ENCODE data around the gene IGLL5.

The IGLL5 gene

DNA sequence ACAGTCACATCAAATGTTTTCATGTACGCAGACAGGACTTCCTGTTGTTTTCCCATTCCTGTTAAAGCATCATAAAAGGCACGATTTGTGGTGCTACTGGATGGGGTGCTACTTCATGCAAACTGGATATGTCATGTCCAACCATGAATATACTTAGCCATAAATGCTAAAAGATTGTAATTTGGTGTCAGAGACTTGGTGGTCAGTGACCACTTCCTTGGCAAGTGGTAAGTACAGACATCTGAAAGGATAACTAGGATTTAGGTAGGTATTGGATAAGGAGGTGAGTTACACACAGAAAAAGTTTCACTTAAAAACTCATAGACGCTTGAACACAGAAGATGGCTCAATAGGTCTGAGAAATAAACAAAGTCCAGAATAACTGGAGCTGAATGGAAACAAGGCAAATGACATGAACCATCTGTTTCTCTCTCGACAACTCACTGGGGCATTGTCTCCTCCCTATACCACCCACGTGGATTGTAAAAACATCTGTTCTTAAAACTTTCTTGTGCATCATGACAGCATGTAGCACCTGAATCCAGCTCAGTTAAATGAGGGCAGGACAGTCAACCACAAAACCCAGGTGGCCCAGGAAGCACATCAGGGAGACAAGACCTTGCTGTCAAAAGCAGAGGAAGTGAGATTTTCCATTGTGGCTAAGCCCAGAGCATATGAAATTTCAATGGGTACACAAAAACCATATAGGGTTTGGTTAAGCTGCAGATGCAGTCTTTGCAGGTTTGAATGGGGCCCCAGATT is 22.1 kb upstream of the IGLL5 start:
- DNase-seq, result no peak

DNA sequence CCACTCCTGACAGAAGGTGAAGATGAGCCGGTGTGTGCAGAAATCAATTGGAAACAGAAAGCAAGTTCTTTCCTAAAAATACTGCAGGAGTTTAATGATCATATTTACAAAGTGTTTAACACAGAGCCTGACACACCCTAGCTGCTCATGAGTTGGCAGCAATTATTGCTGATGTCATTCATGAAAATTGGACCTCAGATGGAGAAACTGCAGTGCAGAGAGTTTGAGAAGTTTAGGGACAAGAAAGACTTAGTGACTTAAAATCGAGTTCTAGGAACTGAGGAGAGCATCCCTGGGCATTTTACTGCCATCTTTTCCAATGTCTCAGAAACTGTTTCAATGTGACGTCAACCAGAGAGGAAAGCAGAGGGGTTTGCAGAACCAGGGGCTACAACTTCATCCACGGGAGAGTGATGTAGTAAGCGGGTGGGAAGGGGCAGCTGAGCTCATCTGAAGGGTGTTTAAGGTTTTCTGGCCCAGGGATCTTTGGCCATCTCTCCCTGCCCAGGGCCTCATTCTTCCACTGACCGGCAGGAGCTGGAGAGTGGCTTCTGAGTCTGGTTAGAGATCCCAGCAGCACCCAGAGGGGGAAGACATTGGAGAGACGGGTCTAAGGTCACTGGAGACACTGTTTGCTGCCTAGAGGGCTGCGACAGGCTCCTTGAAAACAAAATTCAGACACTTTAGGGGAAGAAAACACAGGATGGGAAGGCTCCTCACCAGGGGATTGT is 21.1 kb upstream of the IGLL5 start:
- no peak for DNase-seq

DNA sequence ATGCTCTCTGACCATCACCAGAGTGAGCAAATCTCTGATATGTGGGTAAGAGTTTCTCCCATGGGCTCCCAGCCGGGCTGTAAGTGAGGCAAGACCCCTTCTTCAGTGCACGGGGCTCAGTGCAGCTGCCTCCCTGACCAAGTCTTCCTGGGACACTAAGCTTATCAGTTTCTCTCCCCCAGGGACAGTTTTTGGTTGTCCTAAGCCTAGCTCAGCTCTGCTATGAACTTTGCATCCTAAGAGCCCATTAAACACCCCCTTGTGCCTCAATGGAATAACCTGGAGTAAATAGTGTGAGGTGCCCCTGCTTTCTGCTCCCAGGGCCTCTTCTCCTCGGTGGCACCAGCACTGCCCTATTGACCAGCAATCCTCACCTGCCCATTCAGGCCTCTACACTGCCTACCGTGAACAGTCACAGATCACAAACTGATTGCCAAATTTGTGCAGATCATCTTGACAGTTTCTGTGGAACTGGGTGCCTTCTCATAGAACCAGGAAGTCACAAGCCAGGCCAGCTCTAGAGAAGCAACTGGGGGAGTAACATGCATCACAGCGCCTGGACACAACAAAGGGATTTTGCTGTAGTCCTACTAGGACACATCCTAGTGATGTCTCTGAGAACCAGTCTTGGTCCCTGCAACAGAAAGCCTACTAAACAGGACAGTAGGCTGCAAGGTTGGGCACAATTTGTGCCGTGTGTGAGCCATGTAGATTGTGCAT is 19.5 kb upstream of the IGLL5 start:
- no peak for DNase-seq

DNA sequence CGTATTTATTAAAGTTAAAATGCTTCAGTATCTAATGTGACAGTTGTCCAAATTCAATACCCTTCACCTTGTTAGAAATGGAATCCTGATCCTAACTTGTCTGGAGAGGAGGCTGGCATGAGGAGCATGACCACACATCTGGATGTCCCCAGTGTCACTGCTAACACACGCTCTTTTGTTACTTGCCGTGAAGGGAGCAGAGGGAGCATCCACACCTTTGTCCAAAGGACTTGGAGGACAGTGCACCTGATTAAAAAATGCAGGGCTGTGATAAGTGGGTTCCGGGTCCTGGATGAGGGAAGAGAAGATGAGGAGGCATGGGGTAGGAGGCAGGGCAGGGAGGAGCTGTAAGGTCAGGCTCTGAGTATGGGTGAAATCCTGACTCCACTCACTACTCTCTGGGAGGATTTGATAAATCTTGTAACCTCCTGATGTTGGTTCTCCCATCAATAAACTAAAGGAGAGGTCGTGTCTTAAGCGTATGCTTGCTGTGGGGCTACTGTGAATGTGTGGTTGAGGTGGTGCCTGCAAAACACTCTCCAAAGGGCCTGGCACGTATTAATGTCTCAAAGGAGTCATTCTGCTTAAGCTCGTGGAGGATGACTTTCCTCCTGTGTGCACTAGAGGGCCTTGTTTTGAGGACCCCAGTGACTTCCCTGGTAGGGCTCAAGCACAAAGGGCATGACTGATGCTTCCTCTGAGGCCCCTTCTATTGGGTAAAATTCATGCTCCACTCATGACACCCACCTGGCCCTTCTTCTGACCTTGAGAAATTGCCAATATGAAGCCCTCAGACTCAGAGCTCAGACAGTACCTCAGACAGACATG is 16.8 kb upstream of the IGLL5 start:
- peak; percentile 48 for DNase-seq

DNA sequence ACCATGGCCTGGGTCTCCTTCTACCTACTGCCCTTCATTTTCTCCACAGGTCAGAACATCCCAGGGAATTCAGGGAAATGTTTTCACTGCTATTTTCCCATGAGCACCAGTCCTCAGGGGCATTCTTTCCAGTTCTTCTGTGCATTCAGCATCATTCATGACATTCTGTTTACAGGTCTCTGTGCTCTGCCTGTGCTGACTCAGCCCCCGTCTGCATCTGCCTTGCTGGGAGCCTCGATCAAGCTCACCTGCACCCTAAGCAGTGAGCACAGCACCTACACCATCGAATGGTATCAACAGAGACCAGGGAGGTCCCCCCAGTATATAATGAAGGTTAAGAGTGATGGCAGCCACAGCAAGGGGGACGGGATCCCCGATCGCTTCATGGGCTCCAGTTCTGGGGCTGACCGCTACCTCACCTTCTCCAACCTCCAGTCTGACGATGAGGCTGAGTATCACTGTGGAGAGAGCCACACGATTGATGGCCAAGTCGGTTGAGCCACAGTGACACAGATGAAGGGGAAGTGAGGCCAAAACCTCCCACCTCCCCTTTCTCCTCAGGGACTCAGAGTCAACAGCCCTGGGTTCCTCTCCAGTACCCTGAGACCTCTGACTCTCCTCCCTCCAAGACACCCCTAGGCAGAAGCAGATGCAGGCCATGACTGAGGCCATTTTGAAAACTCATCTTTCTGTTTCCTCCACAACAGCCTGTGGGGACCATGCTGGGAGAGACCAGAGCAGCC is 15.9 kb upstream of the IGLL5 start:
- DNase-seq, result no peak

DNA sequence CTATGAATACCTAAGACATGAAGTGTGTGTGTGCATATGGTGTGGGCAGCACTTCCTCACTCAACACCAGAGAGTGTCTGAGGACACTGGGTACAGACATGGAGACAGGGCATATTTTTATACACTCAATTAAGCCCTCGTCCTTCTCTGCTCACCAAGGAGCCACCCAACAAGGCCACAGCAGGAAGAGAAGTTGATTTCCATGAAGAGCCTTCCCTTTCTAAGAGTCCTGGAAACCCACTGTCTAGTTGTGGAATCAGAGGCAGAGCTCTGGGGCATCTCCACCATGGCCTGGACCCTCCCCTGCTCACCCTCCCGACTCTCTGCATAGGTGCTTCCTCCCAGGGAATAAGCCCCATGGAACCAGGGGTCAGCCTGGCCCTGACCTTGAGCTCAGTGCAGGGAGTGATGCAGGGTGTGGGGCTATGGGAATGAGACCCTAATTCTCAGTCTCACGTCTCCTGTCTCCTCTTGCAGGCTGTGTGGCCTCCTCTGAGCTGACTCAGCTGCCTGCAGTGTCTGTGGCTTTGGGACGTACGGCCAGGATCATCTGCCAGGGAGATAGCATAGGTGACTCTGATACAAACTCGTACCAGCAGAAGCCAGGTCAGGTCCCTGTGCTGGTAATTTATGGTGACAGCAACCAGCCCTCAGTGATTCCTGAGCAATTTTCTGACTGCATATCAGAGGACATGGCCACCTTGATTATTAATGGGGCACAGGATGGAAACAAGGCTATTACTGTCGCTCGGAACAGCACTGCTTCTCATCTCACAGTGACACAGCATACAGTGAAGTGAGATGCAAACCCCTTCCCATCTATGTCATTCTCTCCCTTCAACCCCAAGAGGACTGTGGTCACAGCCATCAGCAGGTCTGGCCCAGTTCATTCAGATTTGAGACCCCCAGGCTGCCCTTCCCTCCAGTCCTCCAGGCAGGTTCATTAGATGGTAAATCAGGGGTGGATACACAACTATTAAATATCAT is 14.6 kb upstream of the IGLL5 start:
- DNase-seq, result no peak

DNA sequence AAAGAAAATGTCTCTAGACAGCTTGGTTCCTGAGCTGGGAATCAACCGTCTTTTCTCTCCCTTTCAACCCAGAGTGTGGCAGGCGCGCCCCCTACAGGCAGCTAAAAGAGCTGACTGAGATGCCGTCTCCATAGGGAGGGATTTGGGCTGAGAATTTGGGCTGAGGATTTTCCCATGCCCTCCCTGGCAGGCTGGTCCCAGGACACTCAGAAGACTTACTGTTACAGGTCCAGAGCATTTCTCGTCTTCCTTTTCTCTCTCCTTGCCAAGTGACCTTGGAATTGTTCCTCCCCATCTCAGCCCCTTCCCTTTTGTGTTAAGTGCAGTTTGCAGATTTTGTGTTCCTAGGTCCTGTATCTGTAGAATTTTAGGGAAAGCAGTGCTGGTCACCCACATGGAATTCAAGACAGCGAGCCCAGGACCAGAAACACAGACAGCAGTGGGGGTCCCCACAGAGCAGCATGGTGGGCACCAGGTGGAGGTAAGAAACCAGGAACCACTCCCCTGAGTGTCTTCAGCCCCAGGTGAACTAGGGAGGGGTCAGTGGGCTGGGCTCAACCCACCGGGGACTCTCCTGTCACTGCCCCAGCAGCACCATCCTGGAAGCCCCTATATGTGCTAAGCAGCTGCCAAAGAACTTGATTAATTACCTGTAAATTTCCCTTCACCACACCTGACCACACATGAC is 9.9 kb upstream of the IGLL5 start:
- DNase-seq, result peak; percentile 83

DNA sequence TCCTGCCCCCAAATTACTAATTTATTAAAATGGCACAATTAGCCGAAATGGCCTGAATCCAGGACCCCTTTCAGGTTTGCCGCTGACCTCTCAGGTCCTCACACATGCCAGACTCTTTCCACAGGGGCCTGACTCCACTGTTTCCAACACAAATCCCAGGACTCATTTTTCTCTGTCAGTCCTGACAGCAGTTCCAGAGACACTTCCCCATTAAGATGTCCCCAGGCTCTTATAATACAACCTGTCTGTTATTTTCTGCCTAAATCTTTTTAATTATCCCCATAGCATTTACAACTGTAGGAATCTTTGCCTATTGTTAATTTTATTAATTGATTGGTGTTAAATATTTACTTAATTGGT is 9.4 kb upstream of the IGLL5 start:
- DNase-seq, result no peak

DNA sequence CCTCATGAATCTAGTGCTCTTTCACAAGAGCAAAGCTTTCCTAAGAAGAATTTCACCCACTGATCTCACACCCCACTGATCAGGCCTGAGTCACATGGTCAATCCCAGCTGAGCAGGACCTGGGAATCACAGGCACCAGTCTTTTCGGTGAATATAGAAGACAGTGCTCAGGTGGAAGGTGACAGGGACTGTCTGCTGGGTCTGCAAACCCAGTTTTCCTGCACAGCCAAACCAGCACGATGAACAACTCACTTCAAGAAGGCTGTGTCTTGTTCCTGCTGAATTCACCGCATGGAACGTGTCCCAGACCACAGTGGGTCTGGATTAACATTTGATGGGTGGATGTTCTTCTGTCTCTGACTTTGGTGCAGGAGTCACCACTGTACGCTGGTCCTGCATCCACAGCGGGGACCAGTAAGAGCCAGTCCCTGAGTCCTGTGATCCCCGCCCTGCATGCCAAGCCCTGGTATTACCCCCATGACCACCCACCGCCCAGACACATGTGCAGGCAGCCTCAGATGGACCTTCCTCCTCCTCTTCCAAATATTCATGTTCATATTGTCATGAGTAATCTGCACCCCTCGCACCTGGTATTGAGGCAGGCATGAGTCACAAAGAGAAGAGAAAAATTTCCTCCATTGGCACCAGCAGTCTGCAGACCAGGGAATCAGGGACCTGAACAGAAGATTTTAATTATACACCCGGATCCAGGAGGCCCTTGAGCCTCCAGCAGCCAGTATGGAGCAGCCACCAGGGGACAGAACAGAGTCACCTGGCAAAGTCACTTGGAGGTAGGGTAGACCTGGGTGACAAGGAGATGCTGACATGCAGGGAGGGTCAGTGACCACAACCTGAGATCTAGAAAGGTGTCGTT is 8.6 kb upstream of the IGLL5 start:
- DNase-seq, result no peak

DNA sequence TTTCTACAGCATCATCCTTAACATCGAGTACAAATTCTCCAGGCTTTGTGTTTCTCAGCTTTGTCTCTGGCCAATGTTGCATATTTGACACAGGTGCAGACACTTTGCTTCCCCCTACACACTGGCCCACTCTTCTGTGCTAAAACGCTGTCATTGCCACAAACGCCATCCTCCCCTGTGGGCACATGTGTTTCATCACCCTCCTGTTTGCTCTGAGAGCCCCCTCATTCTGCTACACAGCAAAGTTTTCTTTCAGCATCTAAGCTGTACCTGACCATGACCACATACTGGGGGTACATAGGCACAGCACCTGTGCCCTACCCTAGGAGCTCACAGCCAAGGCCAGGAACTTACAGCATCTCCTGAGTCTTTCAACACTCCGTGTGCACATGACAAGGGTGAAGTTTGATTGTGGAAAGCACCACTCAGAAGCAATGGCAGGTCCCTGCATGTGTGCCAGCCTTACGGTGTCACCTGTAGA is 7.9 kb upstream of the IGLL5 start:
- DNase-seq, result no peak

DNA sequence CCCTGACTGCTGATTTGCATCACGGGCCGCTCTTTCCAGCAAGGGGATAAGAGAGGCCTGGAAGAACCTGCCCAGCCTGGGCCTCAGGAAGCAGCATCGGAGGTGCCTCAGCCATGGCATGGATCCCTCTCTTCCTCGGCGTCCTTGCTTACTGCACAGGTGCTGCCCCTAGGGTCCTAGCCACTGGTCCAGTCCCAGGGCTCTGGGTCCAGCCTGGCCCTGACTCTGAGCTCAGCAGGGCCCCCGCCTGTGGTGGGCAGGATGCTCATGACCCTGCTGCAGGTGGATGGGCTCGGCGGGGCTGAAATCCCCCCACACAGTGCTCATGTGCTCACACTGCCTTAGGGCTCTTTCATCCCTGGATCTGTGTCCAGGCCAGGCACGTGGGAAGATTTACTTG is 7.0 kb upstream of the IGLL5 start:
- no peak for DNase-seq

DNA sequence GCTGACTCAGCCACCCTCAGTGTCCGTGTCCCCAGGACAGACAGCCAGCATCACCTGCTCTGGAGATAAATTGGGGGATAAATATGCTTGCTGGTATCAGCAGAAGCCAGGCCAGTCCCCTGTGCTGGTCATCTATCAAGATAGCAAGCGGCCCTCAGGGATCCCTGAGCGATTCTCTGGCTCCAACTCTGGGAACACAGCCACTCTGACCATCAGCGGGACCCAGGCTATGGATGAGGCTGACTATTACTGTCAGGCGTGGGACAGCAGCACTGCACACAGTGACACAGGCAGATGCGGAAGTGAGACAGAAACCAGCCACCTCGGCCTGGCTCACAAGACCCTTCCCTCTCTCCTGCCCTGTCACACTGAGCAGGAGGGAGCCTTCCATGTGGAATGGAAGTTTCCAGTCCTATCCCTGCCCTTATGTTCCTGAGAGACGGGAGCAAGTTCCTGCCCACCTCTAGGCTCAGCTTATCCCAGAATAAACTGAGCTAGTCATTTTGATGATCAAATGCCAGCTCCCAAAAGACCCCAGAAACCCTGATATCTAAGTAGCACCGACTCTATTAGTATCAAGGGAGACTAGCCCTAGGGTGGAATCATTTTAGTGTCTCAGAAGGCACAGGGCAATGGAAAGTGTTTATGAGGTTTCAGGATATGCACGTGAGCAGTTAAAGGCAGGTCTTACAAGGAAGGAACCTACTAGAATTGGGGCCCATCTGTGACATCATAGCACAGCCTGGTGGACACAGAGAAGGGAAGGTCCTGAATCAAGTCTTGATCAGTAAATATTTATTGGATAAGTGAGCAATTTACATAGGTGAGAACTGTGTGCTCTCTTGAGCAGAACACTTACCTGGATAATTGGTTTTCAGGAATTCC is 6.3 kb upstream of the IGLL5 start:
- peak; percentile 10 for DNase-seq

DNA sequence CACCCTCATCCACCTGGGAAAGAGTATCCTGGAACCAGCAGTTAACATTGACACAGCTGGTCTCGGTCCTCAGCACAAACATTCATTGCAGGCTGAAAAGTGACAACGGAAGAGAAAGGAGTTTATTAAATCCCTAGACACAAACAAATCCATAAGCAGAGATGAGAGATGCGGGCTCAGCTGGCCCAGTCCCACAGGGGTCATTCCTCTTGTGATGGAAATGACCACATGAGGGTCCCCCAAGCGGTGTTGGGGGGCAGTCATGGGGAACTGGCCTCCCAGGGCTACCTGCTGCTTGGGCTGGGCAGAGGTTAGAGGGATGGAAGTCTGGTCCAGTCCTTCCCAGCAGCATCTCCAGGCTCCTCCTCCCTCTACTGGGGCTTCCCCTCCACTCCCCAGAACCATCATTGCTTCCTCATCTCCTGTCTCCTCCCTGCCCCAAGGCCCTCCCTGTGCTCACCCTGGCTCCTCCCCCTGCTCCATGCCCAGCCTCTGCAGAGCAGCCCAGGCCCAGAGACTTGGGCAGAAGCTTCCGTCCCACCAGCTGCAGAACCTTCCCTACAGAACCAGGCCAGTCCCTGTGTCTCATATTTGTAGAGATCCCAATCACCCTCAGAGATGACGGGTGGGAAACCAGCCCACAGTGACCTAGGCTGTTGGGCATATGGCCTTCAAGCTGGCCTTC is 5.4 kb upstream of the IGLL5 start:
- peak; percentile 55 for DNase-seq

DNA sequence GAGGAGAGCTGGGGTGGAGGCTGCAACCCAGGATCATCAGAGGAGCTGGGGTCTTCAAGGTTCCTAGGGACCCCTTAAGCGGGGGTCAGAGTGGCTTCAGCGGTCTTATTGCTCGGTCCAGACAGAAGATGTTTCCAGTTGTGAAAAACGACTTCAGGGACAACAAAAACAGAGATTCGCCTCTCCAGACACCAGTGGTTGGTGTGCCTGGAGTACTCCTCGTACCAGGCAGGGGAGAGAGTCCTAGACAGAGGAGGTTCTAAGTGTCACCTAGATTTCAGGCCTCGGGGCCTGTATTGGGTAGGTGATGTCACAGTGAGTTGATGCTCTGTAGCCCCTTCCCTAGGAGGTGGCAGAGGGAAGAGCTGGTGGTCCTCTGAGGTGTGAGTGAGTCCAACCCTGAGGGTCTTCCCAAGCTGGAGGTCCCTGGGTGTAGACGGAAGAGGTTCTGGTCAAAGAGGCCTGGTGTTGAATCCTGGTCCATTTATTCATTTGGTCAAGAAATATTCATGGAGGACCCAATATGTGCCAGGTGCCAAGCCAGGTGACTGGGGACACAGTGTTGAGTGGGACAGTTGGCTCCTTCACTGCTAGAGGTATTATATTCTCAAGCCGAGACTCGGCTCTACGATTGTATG is 4.4 kb upstream of the IGLL5 start:
- DNase-seq, result no peak

DNA sequence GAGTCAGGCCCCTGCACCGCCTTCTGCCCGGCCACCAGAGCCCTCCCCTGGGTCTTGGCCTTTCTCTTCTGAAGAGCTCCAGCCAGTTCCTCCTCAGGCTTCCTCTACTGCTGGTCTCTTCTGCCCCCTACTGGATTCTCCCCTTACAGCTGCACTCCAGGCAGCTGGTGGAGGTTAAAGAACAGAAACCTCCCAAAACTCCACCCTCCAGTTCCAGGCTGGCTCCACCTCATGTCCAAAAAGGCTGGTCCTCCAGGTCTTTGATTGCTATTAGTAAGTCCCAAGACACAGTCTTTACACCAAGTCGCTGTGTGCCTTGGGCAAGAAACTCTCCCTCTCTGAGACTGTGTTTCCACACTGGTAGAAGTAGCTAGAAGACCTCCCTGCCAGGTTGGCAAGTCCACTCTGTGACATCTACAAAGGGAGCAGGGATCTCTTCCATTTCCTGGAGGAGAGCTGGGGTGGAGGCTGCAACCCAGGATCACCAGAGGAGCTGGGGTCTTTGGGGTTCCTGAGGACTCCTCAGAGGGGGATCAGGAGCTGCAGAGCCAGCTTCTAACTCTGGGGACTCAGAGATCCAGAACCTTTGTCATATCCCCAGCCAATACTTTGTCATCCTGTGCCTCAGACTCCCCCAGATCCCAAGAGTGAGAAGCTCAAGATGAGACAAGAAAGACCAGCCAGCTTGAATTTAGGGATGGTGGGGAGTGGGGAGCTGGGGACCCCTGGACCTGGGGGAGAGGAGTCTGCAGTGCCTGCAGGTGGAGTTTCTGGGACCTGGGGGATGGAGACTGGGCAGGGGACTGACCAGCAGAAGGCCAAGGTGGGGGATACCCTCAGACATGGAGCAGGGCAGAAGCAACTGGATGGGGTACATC is 3.4 kb upstream of the IGLL5 start:
- peak; percentile 92 for DNase-seq

All from hematopoietic multipotent progenitor cell treated with erythropoietin and hydrocortisone succinate and interleukin-3 and kit ligand, for 4 days (in vitro differentiated cells).